VCaP (cell line): ENCODE results near the gene TMEM170B.

Experiments used
- H3K27ac ChIP-seq: fragments of 450-650 bp; 2 replicates; pipeline ENCODE4 v1.5.1; 2017
- CTCF ChIP-seq: fragments of 450-650 bp; conservative IDR thresholded peaks from 2 replicates; pipeline ENCODE4 v1.5.1; 2017; ENCODE audit warnings: mild to moderate bottlenecking, moderate library complexity

TMEM170B gene

GRCh38 chr6:11622156-11622555, 84.6 kb downstream of the TMEM170B start:
- H3K27ac ChIP-seq: no peak overlapping the region
- no peak for TF ChIP-seq CTCF

- TF ChIP-seq CTCF: no peak
- H3K27ac ChIP-seq: no peak overlapping the region
Observed at GRCh38 chr6:11623272-11623671, 85.7 kb downstream of the TMEM170B start.

GRCh38 chr6:11625302-11625701, 87.8 kb downstream of the TMEM170B start:
- TF ChIP-seq CTCF: no peak
- H3K27ac ChIP-seq: no peak overlapping the region

- no peak for TF ChIP-seq CTCF
- H3K27ac ChIP-seq: no peak overlapping the region
Observed at GRCh38 chr6:11626356-11626755, 88.8 kb downstream of the TMEM170B start.

- H3K27ac ChIP-seq: no peak overlapping the region
- no peak for TF ChIP-seq CTCF
Observed at GRCh38 chr6:11628562-11628961, 91.0 kb downstream of the TMEM170B start.

- TF ChIP-seq CTCF: no peak
Observed at GRCh38 chr6:11631008-11631407, 93.5 kb downstream of the TMEM170B start.

GRCh38 chr6:11631539-11631938, 94.0 kb downstream of the TMEM170B start:
- no peak overlapping the region for H3K27ac ChIP-seq
- TF ChIP-seq CTCF: no peak

More at GRCh38 chr6:11631008-11631407, 93.5 kb downstream of the TMEM170B start:
- no peak overlapping the region for H3K27ac ChIP-seq

GRCh38 chr6:11632231-11632630, 94.7 kb downstream of the TMEM170B start:
- no peak overlapping the region for H3K27ac ChIP-seq
- TF ChIP-seq CTCF: no peak
